ENCODE measurements around the gene MED13L.

DNA sequence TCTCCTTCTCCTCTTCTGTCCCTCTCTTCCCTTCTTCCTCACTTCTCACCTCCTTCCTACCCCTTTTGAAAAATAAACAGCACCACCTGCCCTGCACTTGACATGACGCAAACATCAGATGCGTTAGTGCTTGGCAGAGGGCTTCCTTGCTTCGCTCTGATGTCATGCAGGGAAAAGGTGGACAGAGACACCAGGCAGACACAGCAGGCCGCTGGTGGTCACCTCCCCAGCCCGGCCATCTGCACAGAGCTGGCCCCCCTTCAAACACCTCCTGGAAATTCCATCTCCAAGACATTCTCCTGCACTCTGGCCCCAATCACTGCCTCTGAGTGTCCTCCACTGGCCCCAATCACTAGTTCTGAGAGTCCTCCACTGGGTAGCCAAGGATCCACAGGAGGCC, 353.6 kb downstream of the MED13L start:
- TF ChIP-seq, protein P1, sequence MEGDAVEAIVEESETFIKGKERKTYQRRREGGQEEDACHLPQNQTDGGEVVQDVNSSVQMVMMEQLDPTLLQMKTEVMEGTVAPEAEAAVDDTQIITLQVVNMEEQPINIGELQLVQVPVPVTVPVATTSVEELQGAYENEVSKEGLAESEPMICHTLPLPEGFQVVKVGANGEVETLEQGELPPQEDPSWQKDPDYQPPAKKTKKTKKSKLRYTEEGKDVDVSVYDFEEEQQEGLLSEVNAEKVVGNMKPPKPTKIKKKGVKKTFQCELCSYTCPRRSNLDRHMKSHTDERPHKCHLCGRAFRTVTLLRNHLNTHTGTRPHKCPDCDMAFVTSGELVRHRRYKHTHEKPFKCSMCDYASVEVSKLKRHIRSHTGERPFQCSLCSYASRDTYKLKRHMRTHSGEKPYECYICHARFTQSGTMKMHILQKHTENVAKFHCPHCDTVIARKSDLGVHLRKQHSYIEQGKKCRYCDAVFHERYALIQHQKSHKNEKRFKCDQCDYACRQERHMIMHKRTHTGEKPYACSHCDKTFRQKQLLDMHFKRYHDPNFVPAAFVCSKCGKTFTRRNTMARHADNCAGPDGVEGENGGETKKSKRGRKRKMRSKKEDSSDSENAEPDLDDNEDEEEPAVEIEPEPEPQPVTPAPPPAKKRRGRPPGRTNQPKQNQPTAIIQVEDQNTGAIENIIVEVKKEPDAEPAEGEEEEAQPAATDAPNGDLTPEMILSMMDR (IDR thresholded peaks at IDR 0.05) = no peak
- no peak for TF ChIP-seq POLR2A (IDR thresholded peaks at IDR 0.05)
